Stimulated activated CD8-positive, alpha-beta memory T cell treated with anti-CD3 and anti-CD28 coated beads, Interleukin-15, amount 100 ng/mL, for 4 hours (primary cell): ENCODE data around the gene UBE2D1.

Source experiments
- DNase-seq, 2 donors: peaks; one replicate each; pipeline ENCODE4 v3.0.0-alpha.2; 2020; ENCODE audit warnings: low read depth in 2 of 2

UBE2D1 gene

GRCh38 chr10:58341422-58341821 lies 6.6 kb downstream of the UBE2D1 start:
- DNase-seq: no peak

GRCh38 chr10:58341947-58342346 lies 7.1 kb downstream of the UBE2D1 start:
- no peak for DNase-seq

GRCh38 chr10:58347967-58348366 lies 13.2 kb downstream of the UBE2D1 start:
- DNase-seq: no peak

- no peak for DNase-seq
Measured at GRCh38 chr10:58348571-58349033, 13.8 kb downstream of the UBE2D1 start.

- DNase-seq: no peak
Measured at GRCh38 chr10:58350023-58350422, 15.2 kb downstream of the UBE2D1 start.

- DNase-seq: no peak
Measured at GRCh38 chr10:58350619-58351323, 16.0 kb downstream of the UBE2D1 start.

- no peak for DNase-seq
Measured at GRCh38 chr10:58351616-58352578, 17.1 kb downstream of the UBE2D1 start.

GRCh38 chr10:58352956-58353610 lies 18.3 kb downstream of the UBE2D1 start:
- DNase-seq: no peak

- DNase-seq: no peak
Measured at GRCh38 chr10:58356756-58357155, 21.9 kb downstream of the UBE2D1 start.

- no peak for DNase-seq
Measured at GRCh38 chr10:58358314-58358933, 23.6 kb downstream of the UBE2D1 start.

GRCh38 chr10:58358947-58359346 lies 24.1 kb downstream of the UBE2D1 start:
- no peak for DNase-seq

GRCh38 chr10:58359541-58359940 lies 24.7 kb downstream of the UBE2D1 start:
- DNase-seq: no peak

- no peak for DNase-seq
Measured at GRCh38 chr10:58360412-58361004, 25.7 kb downstream of the UBE2D1 start.

GRCh38 chr10:58361353-58361752 lies 26.5 kb downstream of the UBE2D1 start:
- no peak for DNase-seq

- no peak for DNase-seq
Measured at GRCh38 chr10:58362027-58362789, 27.4 kb downstream of the UBE2D1 start.

GRCh38 chr10:58367069-58367468 lies 32.3 kb downstream of the UBE2D1 start:
- no peak for DNase-seq

- no peak for DNase-seq
Measured at GRCh38 chr10:58371473-58371872, 36.7 kb downstream of the UBE2D1 start.

GRCh38 chr10:58372607-58373441 lies 38.0 kb downstream of the UBE2D1 start:
- no peak for DNase-seq

GRCh38 chr10:58373442-58373827 lies 38.6 kb downstream of the UBE2D1 start:
- no peak for DNase-seq

GRCh38 chr10:58382489-58382995 lies 47.7 kb downstream of the UBE2D1 start:
- DNase-seq: no peak
